Lung microvascular endothelial cell (primary cell): ENCODE results near the gene COQ2. TPM values are rescaled to one million over a fixed set of nuclear protein-coding genes. Genes with fewer than 3 reads are reported as not detected.
"Not testable (repeated sequence)": the region's sequence is repeated elsewhere in the genome, so short reads cannot be mapped to it uniquely, and the experiment has no call there.

Source experiments
- DNase-seq, 2 donors: peaks; one replicate each; pipeline versions ENCODE4 v3.0.0 to v3.0.0-alpha.2; 2010; ENCODE audit warnings: low read depth in 2 of 2
- total RNA-seq: library from RNA; depleted of rRNA; stranded (reverse); fragments of >200 nt; gene quantifications from 2 replicates; pipeline ENCODE4 v1.2.1, GENCODE V29; 2014

COQ2 gene
- total RNA-seq, 1 donor from 2014 or later, result 18.7 TPM

DNA sequence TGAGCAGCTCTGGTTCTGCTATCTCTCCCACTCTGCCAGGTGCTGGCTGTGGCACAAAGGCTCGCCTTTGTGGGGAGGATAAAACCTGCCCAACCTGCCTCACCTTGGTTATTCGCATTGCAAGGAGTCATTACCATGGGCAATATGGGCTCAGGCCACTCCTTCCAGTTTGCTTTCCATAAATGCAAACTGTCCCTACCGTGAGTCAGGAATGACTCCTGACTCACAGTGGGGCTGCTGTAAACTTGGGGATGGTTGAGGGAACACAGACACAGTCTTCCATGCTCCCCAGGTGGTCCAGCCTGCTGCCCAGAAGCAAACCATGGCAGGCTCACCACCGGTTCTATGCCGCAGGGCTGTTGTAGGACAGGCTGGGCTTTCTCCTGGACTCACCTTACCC lies 36.1 kb downstream of the COQ2 start:
- no peak for DNase-seq

- no peak for DNase-seq
Measured at GRCh38 chr4:83247415-83248357, 36.9 kb downstream of the COQ2 start.

GRCh38 chr4:83241132-83241531 lies 43.5 kb downstream of the COQ2 start:
- DNase-seq, result no peak

- no peak for DNase-seq
Measured at GRCh38 chr4:83240379-83240875, 44.2 kb downstream of the COQ2 start.

DNA sequence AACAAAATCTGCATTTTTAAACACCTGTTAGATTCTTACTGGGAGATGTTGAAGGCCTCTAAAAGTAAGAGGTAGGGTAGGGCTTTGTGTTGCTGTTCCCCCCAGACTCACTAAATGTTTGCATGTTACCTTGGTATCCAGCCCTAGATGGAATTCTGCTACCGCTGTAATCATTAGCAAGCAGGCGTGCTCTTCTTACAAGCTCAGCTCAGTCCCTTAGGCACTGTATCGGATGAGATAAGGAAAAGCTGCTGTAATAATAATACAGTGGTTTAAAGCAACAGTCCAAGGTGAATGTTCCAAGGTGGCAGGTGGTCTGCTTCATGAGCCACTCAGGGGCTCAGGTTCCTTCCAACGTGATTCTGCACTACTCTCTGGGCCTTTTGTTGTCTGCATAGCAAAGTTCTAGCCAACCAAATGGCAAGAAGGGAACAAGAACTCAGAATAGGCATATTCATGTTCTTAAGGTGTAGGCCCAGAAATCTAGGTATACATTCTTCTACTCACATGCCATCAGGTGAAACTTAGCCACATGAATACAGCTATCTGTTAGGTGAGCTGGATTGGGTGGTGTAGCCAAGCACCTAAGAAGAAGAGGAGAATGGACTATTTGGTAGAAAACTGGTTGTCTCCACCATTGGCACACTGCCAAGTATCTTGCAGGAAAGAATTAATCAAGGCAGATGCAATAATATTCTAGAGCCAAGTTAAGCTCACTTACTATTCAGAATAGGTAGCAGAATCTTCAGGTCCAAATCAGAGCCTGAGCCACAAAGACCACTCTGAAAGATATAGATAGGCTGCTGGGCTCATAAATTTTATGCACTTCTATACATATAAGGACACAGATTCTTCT lies 46.0 kb downstream of the COQ2 start:
- DNase-seq, result peak in 1 of 2 donors; percentile 11

- no peak for DNase-seq
Measured at GRCh38 chr4:83237591-83237990, 47.0 kb downstream of the COQ2 start.

DNA sequence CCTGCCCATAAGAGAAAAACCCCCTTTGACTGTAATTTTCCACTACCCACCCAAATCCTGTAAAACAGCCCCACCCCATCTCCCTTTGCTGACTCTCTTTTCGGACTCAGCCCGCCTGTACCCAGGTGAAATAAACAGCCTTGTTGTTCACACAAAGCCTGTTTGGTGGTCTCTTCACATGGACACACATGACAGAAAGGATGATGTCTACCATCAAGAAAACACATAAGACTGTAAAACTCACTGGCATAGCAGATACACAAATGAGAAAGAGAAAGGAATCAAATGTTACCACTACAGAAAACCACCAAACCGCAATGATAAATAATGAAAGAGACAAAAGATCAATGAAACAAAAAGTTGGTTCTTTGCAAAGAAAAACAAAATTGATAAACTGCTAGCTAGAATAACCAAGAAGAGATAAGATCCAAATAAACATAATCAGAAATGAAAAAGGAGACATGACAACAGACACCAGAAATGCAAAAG lies 48.9 kb downstream of the COQ2 start:
- DNase-seq, result not testable (repeated sequence)

GRCh38 chr4:83234902-83235644 lies 49.5 kb downstream of the COQ2 start:
- no peak for DNase-seq

DNA sequence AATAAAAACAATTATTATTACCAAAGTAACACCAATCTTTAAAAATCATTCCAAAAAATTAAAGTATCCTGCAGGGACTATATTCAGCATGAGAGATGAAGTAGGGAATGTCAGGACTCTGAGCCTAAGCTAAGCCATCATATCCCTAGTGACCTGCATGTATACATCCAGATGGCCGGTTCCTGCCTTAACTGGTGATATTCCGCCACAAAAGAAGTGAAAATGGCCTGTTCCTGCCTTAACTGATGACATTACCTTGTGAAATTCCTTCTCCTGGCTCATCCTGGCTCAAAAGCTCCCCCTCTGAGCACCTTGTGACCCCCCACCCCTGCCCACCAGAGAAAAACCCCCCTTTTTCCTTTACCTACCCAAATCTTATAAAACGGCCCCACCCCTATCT lies 50.2 kb downstream of the COQ2 start:
- not testable (repeated sequence) for DNase-seq

- no peak for DNase-seq
Measured at GRCh38 chr4:83232082-83232481, 52.5 kb downstream of the COQ2 start.

DNA sequence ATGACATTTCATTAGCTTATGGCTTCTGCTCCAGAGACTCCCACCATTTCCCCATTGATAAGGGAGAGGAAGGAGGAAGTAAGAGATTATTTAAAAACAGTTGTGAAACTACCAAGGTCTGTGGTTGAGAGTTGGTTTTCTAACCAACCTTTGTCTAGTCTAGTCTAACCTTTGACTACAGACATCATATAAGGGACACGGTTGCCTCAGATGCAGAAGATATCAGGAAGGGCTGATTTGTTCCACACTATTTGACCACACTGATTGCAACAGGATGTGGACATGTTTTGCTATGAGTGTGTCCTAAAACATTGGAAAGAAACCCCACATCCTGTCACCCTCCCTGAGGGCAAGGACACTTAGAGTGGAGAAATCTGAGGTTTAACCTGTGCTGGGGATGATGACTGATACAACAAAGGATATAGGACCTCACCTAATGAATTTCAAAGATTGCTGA lies 53.0 kb downstream of the COQ2 start:
- no peak for DNase-seq

GRCh38 chr4:83230928-83231327 lies 53.7 kb downstream of the COQ2 start:
- DNase-seq, result no peak

DNA sequence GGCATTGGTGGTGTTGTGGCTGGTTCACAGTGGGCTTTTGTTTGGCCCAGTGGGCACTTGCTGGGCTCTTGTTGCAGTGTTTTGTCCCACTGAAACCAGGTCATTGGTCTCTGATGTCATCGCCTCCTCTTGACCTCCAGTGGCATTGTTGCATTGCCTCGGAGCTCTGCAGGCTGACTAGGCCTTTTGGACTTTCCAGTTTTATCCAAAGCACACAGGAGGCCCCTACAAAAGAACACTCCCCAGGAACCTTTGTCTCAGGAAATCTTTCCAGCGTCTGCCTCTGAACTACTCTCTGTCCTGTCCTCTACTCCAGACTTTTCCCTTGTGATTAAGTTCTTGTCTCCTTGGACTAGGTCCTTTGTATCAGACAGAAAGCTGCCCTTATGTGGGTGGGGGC lies 54.8 kb downstream of the COQ2 start:
- DNase-seq, result no peak

DNA sequence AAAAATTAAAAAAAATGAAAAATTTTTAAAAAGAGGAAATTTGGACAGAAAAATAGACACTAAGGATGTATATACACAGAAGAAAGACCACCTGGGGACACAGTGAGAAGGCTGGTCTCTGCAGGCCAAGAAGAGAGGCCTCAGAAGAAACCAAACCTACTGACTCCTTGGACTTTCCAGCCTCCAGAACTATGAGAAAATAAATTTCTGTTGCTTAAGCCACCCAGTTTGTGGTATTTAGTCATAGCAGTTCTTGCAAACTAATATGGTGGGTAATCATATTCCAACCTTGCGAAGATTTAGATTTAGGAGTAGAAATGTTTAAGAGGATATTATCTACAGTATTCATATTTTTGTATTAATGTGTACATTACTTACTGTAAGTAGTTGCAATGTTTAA lies 56.4 kb downstream of the COQ2 start:
- DNase-seq, result no peak

DNA sequence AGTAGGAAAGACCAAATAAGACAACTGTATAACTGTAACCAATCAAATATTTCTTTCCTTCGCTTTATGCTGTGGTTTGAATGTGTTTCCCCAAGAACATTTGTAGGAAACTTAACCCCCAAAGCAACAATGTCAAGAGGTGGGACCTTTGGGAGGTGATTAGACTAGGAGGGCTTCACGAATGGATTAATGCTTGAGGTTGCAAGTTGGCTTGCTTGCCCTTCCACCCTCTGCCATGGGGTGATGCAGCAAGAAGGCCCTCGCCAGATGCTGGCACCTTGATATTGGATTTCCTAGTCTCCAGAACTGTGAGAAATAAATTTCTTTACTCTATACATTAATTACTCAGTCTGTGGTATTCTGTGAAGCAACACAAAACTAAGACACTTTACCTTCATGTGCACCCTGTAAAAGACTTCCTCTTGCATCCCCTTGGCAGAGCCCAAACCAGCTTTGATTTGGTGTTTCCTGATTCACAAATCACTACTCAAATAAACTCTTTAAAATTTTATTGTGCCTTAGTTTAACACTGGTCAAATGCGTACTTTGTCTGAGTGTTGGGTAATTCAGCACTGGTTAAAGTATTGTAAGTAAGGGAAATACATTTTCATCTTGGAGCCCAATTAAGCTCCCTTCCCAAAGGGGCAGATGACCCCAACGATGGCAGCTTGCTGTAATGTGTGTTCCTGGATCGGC lies 59.9 kb downstream of the COQ2 start:
- no peak for DNase-seq

DNA sequence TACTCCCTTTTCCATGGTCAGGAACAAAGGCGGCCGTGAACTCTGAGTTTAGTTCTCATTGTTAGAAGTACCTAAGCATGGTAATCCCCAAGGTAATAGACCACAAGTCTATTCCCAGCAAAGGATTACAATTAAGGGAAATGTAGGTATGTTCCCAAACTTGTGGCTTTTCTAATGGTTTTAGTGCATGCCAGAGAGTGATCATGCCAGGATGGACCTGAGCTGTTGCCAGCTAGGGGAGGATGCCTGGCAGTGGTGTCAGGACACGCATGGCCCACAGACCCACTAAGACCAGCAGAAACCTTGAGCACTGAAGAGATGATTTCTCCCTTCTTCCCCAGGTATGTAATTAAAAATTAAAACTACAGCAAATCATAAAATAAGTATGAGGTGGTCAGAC lies 60.8 kb downstream of the COQ2 start:
- no peak for DNase-seq

GRCh38 chr4:83221897-83222441 lies 62.6 kb downstream of the COQ2 start:
- no peak for DNase-seq

GRCh38 chr4:83219344-83220331 lies 65.0 kb downstream of the COQ2 start:
- peak; percentile 9 to 12 for DNase-seq
